GM18868 (cell line): ENCODE results near the gene KIAA1549.
"Not testable (repeated sequence)": the region's sequence is repeated elsewhere in the genome, so short reads cannot be mapped to it uniquely, and the experiment has no call there.

ENCODE experiments used
- ATAC-seq: cut with Tn5 transposase; IDR thresholded peaks from one replicate; pipeline ENCODE4 v1.9.1; 2021; ENCODE audit warnings: mild to moderate bottlenecking, moderate library complexity; ENCODE audit not compliant: unreplicated experiment

The KIAA1549 gene

GRCh38 chr7:138821912-138822311, 159.3 kb downstream of the KIAA1549 start:
- no peak for ATAC-seq

- no peak for ATAC-seq
These were observed 161.6 kb downstream of the KIAA1549 start for GRCh38 chr7:138819625-138820024.

GRCh38 chr7:138816650-138817049, 164.5 kb downstream of the KIAA1549 start:
- no peak for ATAC-seq

- no peak for ATAC-seq
These were observed 166.3 kb downstream of the KIAA1549 start for GRCh38 chr7:138814816-138815332.

- ATAC-seq, result no peak
These were observed 167.2 kb downstream of the KIAA1549 start for GRCh38 chr7:138813945-138814344.

- ATAC-seq, result not testable (repeated sequence)
These were observed 169.9 kb downstream of the KIAA1549 start for GRCh38 chr7:138811327-138811726.

- ATAC-seq, result no peak
These were observed 171.8 kb downstream of the KIAA1549 start for GRCh38 chr7:138809346-138809745.

- no peak for ATAC-seq
These were observed 176.6 kb downstream of the KIAA1549 start for GRCh38 chr7:138804618-138805017.

DNA sequence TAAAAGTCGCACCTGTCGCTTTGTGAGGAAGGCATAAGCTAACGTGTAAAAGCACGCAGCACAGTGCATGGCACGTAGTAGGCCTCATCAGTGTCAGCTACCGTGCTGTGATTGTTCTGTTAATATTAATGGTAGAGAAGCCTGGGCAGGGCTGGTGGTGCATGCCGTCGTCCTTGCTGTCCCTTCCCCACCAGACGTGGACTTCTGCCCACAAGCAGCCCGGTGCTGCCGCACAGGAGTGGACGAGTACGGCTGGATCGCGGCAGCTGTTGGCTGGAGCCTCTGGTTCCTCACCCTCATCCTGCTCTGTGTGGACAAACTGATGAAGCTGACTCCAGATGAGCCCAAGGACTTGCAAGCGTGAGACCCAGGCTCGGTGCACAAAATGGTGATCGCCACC, 178.5 kb downstream of the KIAA1549 start:
- ATAC-seq, result no peak

- ATAC-seq, result no peak
These were observed 179.9 kb downstream of the KIAA1549 start for GRCh38 chr7:138801256-138801655.

DNA sequence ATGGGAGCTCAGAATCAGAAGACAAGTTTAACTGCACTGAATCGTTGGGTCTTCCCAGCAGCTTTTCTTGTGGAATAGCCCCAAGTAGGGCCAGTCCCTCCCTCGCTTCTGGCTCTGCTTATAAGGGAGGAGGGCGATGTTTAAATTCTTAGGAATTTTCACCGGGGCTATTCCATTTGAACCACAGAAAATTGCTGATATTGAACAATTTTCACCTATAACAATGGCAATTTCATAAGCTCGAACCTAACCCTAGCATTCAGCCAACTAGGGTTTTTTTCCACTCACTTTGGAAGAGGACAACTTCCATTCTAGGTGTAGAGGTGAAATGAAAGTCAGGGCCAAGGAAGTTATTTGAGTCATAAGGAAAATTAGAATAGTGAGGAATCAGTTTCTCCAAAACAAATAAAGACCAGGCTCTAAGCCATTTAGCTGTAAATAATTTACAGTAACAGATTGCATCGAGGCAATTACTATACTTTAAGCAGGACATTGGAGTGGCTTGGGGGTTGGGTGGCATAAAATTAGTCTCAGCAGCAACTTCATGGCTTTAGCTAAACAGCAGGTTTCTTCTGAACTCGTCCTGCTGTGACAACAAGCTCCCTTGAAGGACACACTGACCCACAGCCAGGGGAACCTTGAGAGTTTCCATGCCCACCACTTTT, 181.7 kb downstream of the KIAA1549 start:
- ATAC-seq, result no peak

GRCh38 chr7:138798836-138799235, 182.4 kb downstream of the KIAA1549 start:
- no peak for ATAC-seq

DNA sequence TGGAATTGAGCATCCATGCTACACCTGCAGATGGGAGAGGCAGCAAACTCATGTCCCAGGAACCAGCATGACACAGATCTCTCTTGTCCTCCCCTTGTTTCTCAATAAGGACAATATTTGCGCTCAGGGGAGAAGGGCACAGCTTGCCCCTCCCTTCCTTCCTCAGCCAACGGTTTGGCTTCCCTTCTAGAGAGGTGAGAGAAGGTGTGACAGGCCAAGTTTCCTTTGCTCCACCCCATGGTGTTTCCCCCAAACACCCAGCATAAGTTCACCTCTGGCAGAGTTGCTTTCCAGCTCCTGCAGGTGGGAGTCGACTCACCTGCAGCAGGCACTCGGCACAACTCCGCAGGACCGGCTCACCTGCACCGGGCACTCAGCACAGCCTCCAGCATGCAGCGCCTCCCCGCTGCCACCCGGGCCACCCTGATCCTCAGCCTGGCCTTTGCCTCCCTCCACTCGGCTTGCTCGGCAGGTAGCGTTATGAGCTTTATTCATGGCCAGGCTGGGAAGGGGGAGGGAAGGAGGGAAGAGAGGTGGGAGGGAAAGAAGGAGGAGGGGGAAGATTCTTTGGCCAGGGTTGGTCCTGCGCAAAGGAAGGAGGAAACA, 183.4 kb downstream of the KIAA1549 start, which contains the start of the genes ATP6V0A4 and TMEM213:
Gene ATP6V0A4, minus strand, starts transcription at position 482 of the 606 bp plus-strand sequence. CDS start 26,949 bp downstream, outside the sequence.
Gene TMEM213, plus strand, starts transcription at position 280 of the 606 bp plus-strand sequence. Its CDS starts 111 bp downstream, at position 391.
- ATAC-seq, result no peak

GRCh38 chr7:138797046-138797445, 184.1 kb downstream of the KIAA1549 start:
- ATAC-seq, result not testable (repeated sequence)

GRCh38 chr7:138796038-138796615, 185.1 kb downstream of the KIAA1549 start:
- no peak for ATAC-seq

GRCh38 chr7:138785587-138786437, 195.4 kb downstream of the KIAA1549 start:
- ATAC-seq, result no peak

GRCh38 chr7:138784692-138785091, 196.5 kb downstream of the KIAA1549 start:
- ATAC-seq, result no peak
